ENCODE measurements around the gene MCEE. TPM values are rescaled to one million over a fixed set of nuclear protein-coding genes. Genes with fewer than 3 reads are reported as not detected.

The MCEE gene
- total and polyA plus RNA-seq, 2 of the 4 experiments (the other 2 are of a cell fraction), result 11.1 to 15.0 TPM

GRCh38 chr2:71151620-71152019 is 21.6 kb upstream of the MCEE start:
- Histone ChIP-seq H2BK20ac (ENCODE audit: low read depth, low read length) (no peak overlapping the region), H3K14ac (replicated peaks; ENCODE audit: low read depth, low read length) (no peak overlapping the region), H4K8ac (ENCODE audit: low read depth in 2 of 2, low read length in 2 of 2) (no peak overlapping the region), H3K36me3 (ENCODE audit: control insufficient read depth, insufficient read depth, low read length) (peaks cover 23% of the 10 kb centered on the region), H3K4me3 (ENCODE audit: insufficient read depth, low read depth, low read length) (no peak overlapping the region), H3K27me3 (ENCODE audit: control insufficient read depth, insufficient read depth, low read length) (peaks cover 6% of the 10 kb centered on the region; the same call in 1 of the 2 replicates), H3K18ac (ENCODE audit: low read depth, low read length) (no peak overlapping the region), H3K9ac (ENCODE audit: low read depth, low read length) (no peak overlapping the region), H3K4me2 (ENCODE audit: low read depth, low read length) (no peak overlapping the region), H3K23ac (ENCODE audit: low read depth, low read length) (no peak overlapping the region), H2AFZ (replicated peaks; ENCODE audit: low read length, poor library complexity) (no peak overlapping the region), H3K4ac (ENCODE audit: low read depth, low read length) (no peak overlapping the region), H2AK9ac (replicated peaks; ENCODE audit: low read depth, low read length, poor library complexity) (no peak overlapping the region), H3K56ac (ENCODE audit: extremely low read depth, insufficient read depth, low read length) (no peak overlapping the region), H3K9me1 (ENCODE audit: insufficient read depth, low read length) (no peaks in the 10 kb centered on the region), H3K27ac (ENCODE audit: insufficient read depth, low read length) (no peak overlapping the region), H2BK5ac (ENCODE audit: low read depth, low read length, poor library complexity, severe bottlenecking) (no peak overlapping the region), H3K9me3 (ENCODE audit: control insufficient read depth, insufficient read depth, low read length) (no peaks in the 10 kb centered on the region), H3K4me1 (ENCODE audit: control insufficient read depth, insufficient read depth, low read length) (no peaks in the 10 kb centered on the region), H3K79me1 (ENCODE audit: low read depth in 1 of 2, low read length in 2 of 2) (no peaks in the 10 kb centered on the region), H2BK15ac (ENCODE audit: low read depth, low read length) (no peak overlapping the region), H2AK5ac (ENCODE audit: low read depth, low read length) (no peak overlapping the region), H2BK120ac (ENCODE audit: low read depth, low read length) (no peak overlapping the region), H4K20me1 (ENCODE audit: insufficient read depth, low read length) (0 out of 2 replicates have a peak, but pooled peaks cover 6% of the 10 kb centered on the region), H4K5ac (ENCODE audit: low read depth, low read length) (no peak overlapping the region), H4K91ac (ENCODE audit: insufficient read depth, low read depth, low read length) (no peak overlapping the region)
- dilution Hi-C loops (cut with HindIII; ENCODE audit: low sequenced_read_pairs, unreplicated experiment) (no loop called here), intact Hi-C loops (cut with micrococcal nuclease) (no loop called here), in situ Hi-C loops (cut with MboI; ENCODE audit: low sequenced_read_pairs) (loop anchor here (10.0 kb wide), 1 partner anchor 353 kb away; no protein-coding TSS in a partner anchor)
- CTCF ChIA-PET, result no interaction called here
- BruUV-seq (replicated peaks), result no TSS peak
- ATAC-seq (ENCODE audit: low read depth) (peak; percentile 28), DNase-seq (no peak)
- 89% methylated on average over 1 of the region's 1 CpG; no CpG with 5 or more reads in 1 of the 2 experiments for WGBS, 2 experiments (ENCODE audit: extremely low coverage in 2 of 2, insufficient read length in 1 of 2)
- TF ChIP-seq ELK1 (IDR thresholded peaks at IDR 0.05; ENCODE audit: borderline replicate concordance, low read depth, low read length) (no peak), RCOR1 (IDR thresholded peaks at IDR 0.05; ENCODE audit: insufficient replicate concordance, low read length) (no peak), NFE2L2 (IDR thresholded peaks at IDR 0.05; ENCODE audit: low read depth, low read length) (no peak), CEBPB (IDR thresholded peaks at IDR 0.05; ENCODE audit: low read depth, low read length) (no peak), FOS (IDR thresholded peaks at IDR 0.05; ENCODE audit: low read depth, low read length) (no peak), MAZ (IDR thresholded peaks at IDR 0.05; ENCODE audit: borderline replicate concordance, low read depth, low read length) (no peak), MAFK (IDR thresholded peaks at IDR 0.05; ENCODE audit: low read depth, low read length) (no peak), SMC3 (IDR thresholded peaks at IDR 0.05; ENCODE audit: low read depth, low read length) (no peak), MXI1 (IDR thresholded peaks at IDR 0.05; ENCODE audit: borderline replicate concordance, low read depth, low read length) (no peak), USF2 (IDR thresholded peaks at IDR 0.05; ENCODE audit: low read depth, low read length) (no peak), RAD21 (IDR thresholded peaks at IDR 0.05; ENCODE audit: low read length) (no peak), BHLHE40 (IDR thresholded peaks at IDR 0.05; ENCODE audit: low read depth, low read length) (no peak), RFX5 (IDR thresholded peaks at IDR 0.05; ENCODE audit: low read depth, low read length) (no peak), POLR2A (IDR thresholded peaks at IDR 0.05; ENCODE audit: low read depth, low read length) (no peak), CTCF (conservative IDR thresholded peaks at IDR 0.05; ENCODE audit: low read depth, low read length) (no peak)
- POLR2A ChIA-PET (ENCODE audit: unreplicated experiment), result no interaction called here

Measured in IMR-90 (cell line).